Glutamatergic neuron (in vitro differentiated cells): ENCODE data around the gene VPS37C. TPM values are rescaled to one million over a fixed set of nuclear protein-coding genes. Genes with fewer than 3 reads are reported as not detected.
A peak's percentile ranks its signal among the peaks of the same experiment; 100 is the strongest.

Source experiments
- DNase-seq: peaks from one replicate; pipeline ENCODE4 v3.0.0; 2022
- H3K27ac Mint-ChIP-seq: one replicate; pipeline ENCODE4 v1.8.0; 2020; ENCODE audit warnings: mild to moderate bottlenecking, mixed read lengths, inconsistent platforms; ENCODE audit not compliant: unreplicated experiment
- H3K27me3 Mint-ChIP-seq: one replicate; pipeline ENCODE4 v1.8.0; 2020; ENCODE audit warnings: mild to moderate bottlenecking, moderate library complexity, mixed read lengths, inconsistent platforms; ENCODE audit not compliant: unreplicated experiment
- H3K36me3 Mint-ChIP-seq: one replicate; pipeline ENCODE4 v1.8.0; 2020; ENCODE audit warnings: mild to moderate bottlenecking, mixed read lengths, inconsistent platforms; ENCODE audit not compliant: unreplicated experiment
- H3K4me1 Mint-ChIP-seq: one replicate; pipeline ENCODE4 v1.8.0; 2020; ENCODE audit warnings: mild to moderate bottlenecking, low read depth, mixed read lengths, inconsistent platforms; ENCODE audit not compliant: unreplicated experiment
- H3K4me3 Mint-ChIP-seq: one replicate; pipeline ENCODE4 v1.8.0; 2020; ENCODE audit warnings: mild to moderate bottlenecking, mixed read lengths, inconsistent platforms; ENCODE audit not compliant: unreplicated experiment
- H3K9me3 Mint-ChIP-seq: one replicate; pipeline ENCODE4 v1.8.0; 2020; ENCODE audit warnings: mild to moderate bottlenecking, moderate library complexity, mixed read lengths, inconsistent platforms; ENCODE audit not compliant: unreplicated experiment
- CTCF ChIP-seq: fragments of 200-600 bp; sonication (generic); IDR thresholded peaks from one replicate; pipeline ENCODE4 v1.5.0; 2021; ENCODE audit not compliant: partially characterized antibody, unreplicated experiment
- total RNA-seq: library from RNA; stranded (reverse); fragmentation: NEBNext Ultra II Directional; extraction: Animal tissue kit (Norgen Biotek cat#: 25700); gene quantifications from one replicate; pipeline ENCODE4 v1.2.1, GENCODE V29; 2021; ENCODE audit not compliant: unreplicated experiment

VPS37C gene
- total RNA-seq, 1 donor from 2014 or later: 27.1 TPM

GRCh38 chr11:61131998-61132555 lies 29.1 kb downstream of the VPS37C start:
- H3K9me3 Mint-ChIP-seq: peaks cover 3% of the 10 kb centered on the region
- H3K36me3 Mint-ChIP-seq: no peaks in the 10 kb centered on the region
- no peak for DNase-seq
- no peak overlapping the region for H3K27ac Mint-ChIP-seq
- peaks cover 4% of the 10 kb centered on the region for H3K27me3 Mint-ChIP-seq
- TF ChIP-seq CTCF: no peak
- peaks cover 17% of the 10 kb centered on the region for H3K4me1 Mint-ChIP-seq
- no peak overlapping the region for H3K4me3 Mint-ChIP-seq

DNA sequence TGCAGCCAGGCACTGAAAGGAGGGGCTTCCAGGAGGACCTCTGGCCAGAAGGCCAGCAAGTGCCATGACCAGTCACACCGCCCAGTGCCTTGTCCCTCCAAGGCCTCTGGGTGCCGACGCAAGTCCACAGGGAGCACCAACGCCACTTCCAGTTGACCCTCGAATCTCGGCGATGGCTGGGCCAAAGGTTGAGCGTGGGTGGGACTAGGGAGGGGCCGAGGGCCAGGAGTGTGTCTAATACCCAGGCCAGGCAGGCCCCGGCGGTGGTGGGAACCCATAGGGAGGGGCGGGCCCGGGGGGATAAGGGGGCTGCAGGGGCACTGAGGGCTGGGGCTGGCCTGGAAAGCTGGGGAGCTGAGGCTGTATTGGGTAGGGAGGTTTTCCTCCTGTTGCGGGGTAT lies 29.6 kb downstream of the VPS37C start:
- Mint-ChIP-seq H3K27ac (no peak overlapping the region), H3K27me3 (peaks cover 4% of the 10 kb centered on the region)

DNA sequence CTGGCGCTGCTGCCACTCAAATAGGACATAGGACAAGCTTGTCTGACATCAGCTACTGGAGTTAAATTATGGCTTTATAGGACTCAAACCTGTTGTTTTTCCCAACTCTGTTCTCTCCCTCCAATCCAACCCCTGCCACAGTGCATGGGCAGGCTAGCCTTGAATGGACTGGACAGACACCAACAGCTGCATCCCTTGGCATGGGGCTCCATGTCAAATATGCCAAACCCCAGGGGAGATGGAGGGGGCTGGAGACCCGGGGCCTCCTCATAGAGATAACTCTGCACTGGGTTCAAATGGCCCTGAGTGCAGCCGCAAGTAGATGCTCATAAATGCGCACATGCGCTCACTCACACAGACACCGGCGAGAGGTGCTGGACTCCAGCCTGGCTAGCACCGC lies 30.0 kb downstream of the VPS37C start:
- no peak for TF ChIP-seq CTCF
- Mint-ChIP-seq H3K36me3 (no peaks in the 10 kb centered on the region), H3K4me3 (no peak overlapping the region), H3K4me1 (peaks cover 19% of the 10 kb centered on the region), H3K27me3 (peaks cover 4% of the 10 kb centered on the region), H3K9me3 (peaks cover 3% of the 10 kb centered on the region), H3K27ac (no peak overlapping the region)
- no peak for DNase-seq

More for the DNA sequence above, 29.6 kb downstream of the VPS37C start:
- no peak for TF ChIP-seq CTCF
- Mint-ChIP-seq H3K36me3 (no peaks in the 10 kb centered on the region), H3K9me3 (peaks cover 3% of the 10 kb centered on the region), H3K4me1 (peaks cover 17% of the 10 kb centered on the region), H3K4me3 (no peak overlapping the region)
- DNase-seq: peak; percentile 27

DNA sequence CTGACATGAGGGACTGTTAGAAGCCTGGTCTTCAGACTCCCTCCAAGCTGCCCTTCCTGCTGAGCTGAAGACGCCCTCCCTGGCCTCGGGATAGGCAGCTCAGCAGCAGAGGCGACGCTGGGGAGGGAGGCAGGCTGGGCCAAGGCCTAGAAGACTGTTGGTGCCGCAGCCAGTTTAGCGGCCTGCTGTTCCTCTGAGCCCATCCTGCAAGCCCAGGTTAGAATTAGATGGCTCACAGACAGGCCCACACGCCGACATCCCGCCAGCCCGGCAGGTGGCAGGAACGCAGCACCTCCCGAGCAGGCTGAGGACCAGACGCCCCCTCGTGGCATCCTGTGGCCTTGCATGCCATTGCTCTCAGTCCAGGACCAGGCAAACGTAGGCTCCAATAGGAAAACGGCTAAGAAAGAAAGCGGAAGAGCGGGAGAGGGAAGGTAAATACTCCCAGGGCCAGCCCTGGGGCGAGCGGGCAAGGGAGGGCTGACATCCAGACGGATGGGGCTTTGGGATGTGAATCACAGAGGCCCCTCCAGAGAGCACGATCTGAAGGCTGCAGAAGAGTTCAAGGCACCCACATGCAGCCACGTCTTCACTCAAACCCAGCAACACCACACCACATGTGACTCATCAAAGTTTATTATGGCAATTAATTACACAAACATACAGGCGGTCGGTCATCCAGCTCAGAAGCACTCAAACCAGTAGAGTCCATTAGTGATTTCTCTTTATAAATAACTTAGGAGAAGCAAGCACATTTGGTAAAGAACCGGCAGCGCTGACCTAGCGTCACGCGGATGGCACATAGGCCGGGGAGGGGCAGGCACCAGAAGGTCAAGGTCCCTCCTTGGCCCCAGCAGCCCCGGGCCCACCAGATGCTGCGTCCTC lies 31.3 kb downstream of the VPS37C start:
- peaks cover 22% of the 10 kb centered on the region for H3K4me1 Mint-ChIP-seq
- H3K9me3 Mint-ChIP-seq: peaks cover 4% of the 10 kb centered on the region
- H3K4me3 Mint-ChIP-seq: peak overlapping the region; percentile 7
- peak; percentile 95 for DNase-seq
- H3K27ac Mint-ChIP-seq: peak overlapping the region; percentile 53
- peaks cover 9% of the 10 kb centered on the region for H3K27me3 Mint-ChIP-seq
- TF ChIP-seq CTCF: peak; percentile 98
- H3K36me3 Mint-ChIP-seq: no peaks in the 10 kb centered on the region

- H3K9me3 Mint-ChIP-seq: peaks cover 3% of the 10 kb centered on the region
- H3K4me3 Mint-ChIP-seq: no peak overlapping the region
- TF ChIP-seq CTCF: no peak
- peaks cover 30% of the 10 kb centered on the region for H3K4me1 Mint-ChIP-seq
- H3K27ac Mint-ChIP-seq: no peak overlapping the region
- H3K27me3 Mint-ChIP-seq: peaks cover 12% of the 10 kb centered on the region
- no peak for DNase-seq
- no peaks in the 10 kb centered on the region for H3K36me3 Mint-ChIP-seq
These were observed 32.1 kb downstream of the VPS37C start for GRCh38 chr11:61128947-61129638.
